Ishikawa (cell line): ENCODE data around the gene KRT7.

Source experiments
- CEBPB ChIP-seq: IDR thresholded peaks from 2 replicates; pipeline ENCODE4 v1.6.1; 2012
- CREB1 ChIP-seq: IDR thresholded peaks from 2 replicates; pipeline ENCODE4 v1.6.1; 2012; ENCODE audit warnings: low read depth
- EGR1 ChIP-seq: IDR thresholded peaks from 2 replicates; pipeline ENCODE4 v1.6.1; 2012
- EP300 ChIP-seq: IDR thresholded peaks from 2 replicates; pipeline ENCODE4 v1.6.1; 2012; ENCODE audit warnings: borderline replicate concordance
- FOXM1 ChIP-seq: IDR thresholded peaks from 2 replicates; pipeline ENCODE4 v1.6.1; 2012; ENCODE audit warnings: low read depth, borderline replicate concordance
- NFIC ChIP-seq: IDR thresholded peaks from 2 replicates; pipeline ENCODE4 v1.6.1; 2012
- RAD21 ChIP-seq: IDR thresholded peaks from 2 replicates; pipeline ENCODE4 v1.6.1; 2012; ENCODE audit warnings: low read depth
- REST ChIP-seq: IDR thresholded peaks from 2 replicates; pipeline ENCODE4 v1.6.1; 2012; ENCODE audit warnings: low read depth, mild to moderate bottlenecking
- TAF1 ChIP-seq: IDR thresholded peaks from 2 replicates; pipeline ENCODE4 v1.6.1; 2012; ENCODE audit warnings: low read depth, mild to moderate bottlenecking
- TCF12 ChIP-seq: IDR thresholded peaks from 2 replicates; pipeline ENCODE4 v1.6.1; 2012; ENCODE audit warnings: low read depth
- TEAD4 ChIP-seq: IDR thresholded peaks from 2 replicates; pipeline ENCODE4 v1.6.1; 2012
- YY1 ChIP-seq: IDR thresholded peaks from 2 replicates; pipeline ENCODE4 v1.6.1; 2012; ENCODE audit warnings: low read depth
- ZBTB7A ChIP-seq: IDR thresholded peaks from 2 replicates; pipeline ENCODE4 v1.6.1; 2012; ENCODE audit warnings: low read depth
- TF ChIP-seq, protein P1 (sequence below): IDR thresholded peaks from 2 replicates; pipeline ENCODE4 v1.6.1; 2012
- TF ChIP-seq, protein P2 (sequence below): IDR thresholded peaks from 2 replicates; pipeline ENCODE4 v1.6.1; 2012

KRT7 gene

GRCh38 chr12:52232674-52233461, at the start of gene KRT7:
Gene KRT7 (plus strand): TSS chr12:52233243. CDS start chr12:52233297, 54 bp downstream.
- no peak for TF ChIP-seq TCF12
- no peak for TF ChIP-seq NFIC
- TF ChIP-seq RAD21, result no peak
- no peak for TF ChIP-seq ZBTB7A
- TF ChIP-seq, protein P1, sequence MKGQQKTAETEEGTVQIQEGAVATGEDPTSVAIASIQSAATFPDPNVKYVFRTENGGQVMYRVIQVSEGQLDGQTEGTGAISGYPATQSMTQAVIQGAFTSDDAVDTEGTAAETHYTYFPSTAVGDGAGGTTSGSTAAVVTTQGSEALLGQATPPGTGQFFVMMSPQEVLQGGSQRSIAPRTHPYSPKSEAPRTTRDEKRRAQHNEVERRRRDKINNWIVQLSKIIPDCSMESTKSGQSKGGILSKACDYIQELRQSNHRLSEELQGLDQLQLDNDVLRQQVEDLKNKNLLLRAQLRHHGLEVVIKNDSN, result no peak
- no peak for TF ChIP-seq TAF1
- TF ChIP-seq YY1, result no peak
- no peak for TF ChIP-seq CREB1
- TF ChIP-seq EP300, result no peak

GRCh38 chr12:52183544-52183910, 49.5 kb upstream of the KRT7 start:
- TF ChIP-seq CEBPB (no peak), RAD21 (no peak), TAF1 (no peak), EGR1 (0 out of 2 replicates have a peak, but pooled peaks have one; percentile 23), ZBTB7A (no peak), TEAD4 (no peak)
- TF ChIP-seq, protein P1, result no peak
- TF ChIP-seq, protein P2, sequence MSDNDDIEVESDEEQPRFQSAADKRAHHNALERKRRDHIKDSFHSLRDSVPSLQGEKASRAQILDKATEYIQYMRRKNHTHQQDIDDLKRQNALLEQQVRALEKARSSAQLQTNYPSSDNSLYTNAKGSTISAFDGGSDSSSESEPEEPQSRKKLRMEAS, result no peak

DNA sequence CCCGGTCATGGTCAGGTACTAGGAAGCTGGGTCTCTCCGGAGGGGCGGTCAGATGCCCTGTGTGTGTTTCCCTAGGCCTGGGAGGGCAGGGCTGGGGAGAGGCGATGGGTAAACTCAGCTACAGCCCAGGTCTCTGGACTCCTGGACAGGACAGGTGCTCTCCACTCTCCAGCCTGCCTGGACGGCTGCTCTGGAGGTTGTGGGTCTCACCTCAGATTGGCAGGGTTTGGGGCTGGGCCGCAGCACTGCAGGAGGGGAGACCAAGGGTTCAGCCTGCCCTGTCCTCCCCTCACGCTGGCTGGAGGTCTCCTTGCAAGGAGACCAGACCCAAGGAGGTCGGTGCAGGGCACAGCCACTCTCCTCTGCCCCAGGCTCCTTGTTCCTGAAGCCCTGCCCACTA, 49.1 kb upstream of the KRT7 start:
- no peak for TF ChIP-seq EGR1
- no peak for TF ChIP-seq TEAD4
- no peak for TF ChIP-seq ZBTB7A
- TF ChIP-seq NFIC, result no peak
- no peak for TF ChIP-seq EP300
- TF ChIP-seq, protein P1, result no peak
- TF ChIP-seq TCF12, result no peak
- TF ChIP-seq, protein P2, result no peak
- TF ChIP-seq REST, result no peak
- TF ChIP-seq FOXM1, result no peak
- no peak for TF ChIP-seq RAD21
- TF ChIP-seq CREB1, result no peak
- no peak for TF ChIP-seq CEBPB
- no peak for TF ChIP-seq YY1
- no peak for TF ChIP-seq TAF1

- TF ChIP-seq NFIC, result no peak
Observed at GRCh38 chr12:52184813-52185212, 48.2 kb upstream of the KRT7 start.

DNA sequence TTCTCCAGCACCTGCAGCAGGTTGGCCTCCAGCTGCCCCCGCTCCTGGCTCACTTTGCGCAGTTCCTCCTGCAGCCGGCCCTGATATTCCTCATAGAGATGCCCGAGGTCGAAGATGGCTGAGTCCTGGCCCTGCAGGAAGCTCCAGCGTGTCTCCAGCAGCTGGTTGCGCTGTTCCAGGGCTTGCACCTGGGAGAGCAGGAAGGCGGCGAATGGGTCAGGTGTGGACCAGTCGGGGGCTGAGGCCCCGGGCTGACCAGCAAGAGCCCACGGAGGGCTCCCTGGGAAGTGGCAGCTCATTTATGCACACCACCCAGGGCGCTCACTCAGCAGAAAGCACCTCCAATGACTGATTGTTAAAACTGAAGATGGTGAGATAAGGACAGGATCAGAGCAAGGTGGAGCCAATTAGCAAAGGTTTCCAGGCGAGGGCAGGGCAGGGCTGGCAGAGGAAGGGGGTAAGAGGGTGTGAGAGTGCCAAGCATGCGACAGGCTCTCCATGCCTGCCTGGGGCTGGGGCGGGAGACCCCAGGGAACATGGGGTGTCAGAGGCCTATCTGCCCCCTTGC, 47.6 kb upstream of the KRT7 start:
- TF ChIP-seq CREB1 (no peak), CEBPB (no peak), NFIC (no peak), TAF1 (no peak), TEAD4 (no peak), ZBTB7A (no peak), EGR1 (no peak), RAD21 (no peak), TCF12 (no peak), YY1 (no peak), EP300 (no peak)
- TF ChIP-seq, protein P1, result no peak

- TF ChIP-seq REST, result no peak
- no peak for TF ChIP-seq EGR1
- 0 out of 2 replicates have a peak, but pooled peaks have one; percentile 44 for TF ChIP-seq TCF12
- TF ChIP-seq NFIC, result no peak
- no peak for TF ChIP-seq ZBTB7A
- 0 out of 2 replicates have a peak, but pooled peaks have one; percentile 26 for TF ChIP-seq TEAD4
Observed at GRCh38 chr12:52186118-52186840, 46.8 kb upstream of the KRT7 start.
